ENCODE measurements around the gene DNAJB1. TPM values are rescaled to one million over a fixed set of nuclear protein-coding genes. Genes with fewer than 3 reads are reported as not detected.

DNAJB1 gene
- total and polyA plus RNA-seq, 10 of the 15 experiments (the other 5 are each of a cell fraction or from before 2014, with no cell fraction given), result 4.8 to 65.8 (median 34.9) TPM

GRCh38 chr19:14496029-14496833, 22.0 kb downstream of the DNAJB1 start, which contains the start of gene GIPC1 (continued):
- no peak for TF ChIP-seq NKRF (conservative IDR thresholded peaks at IDR 0.05)
- no peak for TF ChIP-seq E2F8 (IDR thresholded peaks at IDR 0.05; ENCODE audit: low read depth, partially characterized antibody)
- peak; percentile 82 for TF ChIP-seq PBX3 (IDR thresholded peaks at IDR 0.05; ENCODE audit: insufficient replicate concordance, low read depth, low read length)
- TF ChIP-seq ATF7 (IDR thresholded peaks at IDR 0.05; ENCODE audit: low read depth), result no peak
- no peak for TF ChIP-seq HCFC1 (IDR thresholded peaks at IDR 0.05; ENCODE audit: low read length)
- no peak for TF ChIP-seq MXI1 (IDR thresholded peaks at IDR 0.05; ENCODE audit: low read depth, low read length)
- TF ChIP-seq RUNX3 (IDR thresholded peaks at IDR 0.05; ENCODE audit: low read length), result no peak
- TF ChIP-seq KLF5 (IDR thresholded peaks at IDR 0.05; ENCODE audit: partially characterized antibody), result peak; percentile 75
- no peak for TF ChIP-seq ZBTB33 (IDR thresholded peaks at IDR 0.05)
- no peak for TF ChIP-seq RBBP5 (conservative IDR thresholded peaks at IDR 0.05)
- no peak for TF ChIP-seq ZNF217 (IDR thresholded peaks at IDR 0.05)
- 0 out of 2 replicates have a peak, but pooled peaks have one; percentile 10 for TF ChIP-seq NR2F1 (conservative IDR thresholded peaks at IDR 0.05)
- no peak for TF ChIP-seq NRF1 (conservative IDR thresholded peaks at IDR 0.05; ENCODE audit: low read depth, low read length)
- TF ChIP-seq PAX8 (IDR thresholded peaks at IDR 0.05), result no peak
- no peak for TF ChIP-seq E4F1 (IDR thresholded peaks at IDR 0.05; ENCODE audit: borderline replicate concordance, partially characterized antibody)
- TF ChIP-seq TBL1XR1 (IDR thresholded peaks at IDR 0.05; ENCODE audit: low read depth, low read length), result no peak
- no peak for TF ChIP-seq TCF7 (IDR thresholded peaks at IDR 0.05; ENCODE audit: borderline replicate concordance)
- TF ChIP-seq WRNIP1 (IDR thresholded peaks at IDR 0.05; ENCODE audit: borderline replicate concordance, low read depth, low read length), result no peak
- TF ChIP-seq CHD1 (IDR thresholded peaks at IDR 0.05; ENCODE audit: low read depth, low read length), result no peak
